GM18511 (cell line): ENCODE results near the gene TBX20.

Experiments
- ATAC-seq: cut with Tn5 transposase; IDR thresholded peaks from one replicate; pipeline ENCODE4 v1.9.1; 2021; ENCODE audit warnings: mild to moderate bottlenecking, moderate library complexity; ENCODE audit not compliant: unreplicated experiment

TBX20 gene, protein sequence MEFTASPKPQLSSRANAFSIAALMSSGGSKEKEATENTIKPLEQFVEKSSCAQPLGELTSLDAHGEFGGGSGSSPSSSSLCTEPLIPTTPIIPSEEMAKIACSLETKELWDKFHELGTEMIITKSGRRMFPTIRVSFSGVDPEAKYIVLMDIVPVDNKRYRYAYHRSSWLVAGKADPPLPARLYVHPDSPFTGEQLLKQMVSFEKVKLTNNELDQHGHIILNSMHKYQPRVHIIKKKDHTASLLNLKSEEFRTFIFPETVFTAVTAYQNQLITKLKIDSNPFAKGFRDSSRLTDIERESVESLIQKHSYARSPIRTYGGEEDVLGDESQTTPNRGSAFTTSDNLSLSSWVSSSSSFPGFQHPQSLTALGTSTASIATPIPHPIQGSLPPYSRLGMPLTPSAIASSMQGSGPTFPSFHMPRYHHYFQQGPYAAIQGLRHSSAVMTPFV

DNA sequence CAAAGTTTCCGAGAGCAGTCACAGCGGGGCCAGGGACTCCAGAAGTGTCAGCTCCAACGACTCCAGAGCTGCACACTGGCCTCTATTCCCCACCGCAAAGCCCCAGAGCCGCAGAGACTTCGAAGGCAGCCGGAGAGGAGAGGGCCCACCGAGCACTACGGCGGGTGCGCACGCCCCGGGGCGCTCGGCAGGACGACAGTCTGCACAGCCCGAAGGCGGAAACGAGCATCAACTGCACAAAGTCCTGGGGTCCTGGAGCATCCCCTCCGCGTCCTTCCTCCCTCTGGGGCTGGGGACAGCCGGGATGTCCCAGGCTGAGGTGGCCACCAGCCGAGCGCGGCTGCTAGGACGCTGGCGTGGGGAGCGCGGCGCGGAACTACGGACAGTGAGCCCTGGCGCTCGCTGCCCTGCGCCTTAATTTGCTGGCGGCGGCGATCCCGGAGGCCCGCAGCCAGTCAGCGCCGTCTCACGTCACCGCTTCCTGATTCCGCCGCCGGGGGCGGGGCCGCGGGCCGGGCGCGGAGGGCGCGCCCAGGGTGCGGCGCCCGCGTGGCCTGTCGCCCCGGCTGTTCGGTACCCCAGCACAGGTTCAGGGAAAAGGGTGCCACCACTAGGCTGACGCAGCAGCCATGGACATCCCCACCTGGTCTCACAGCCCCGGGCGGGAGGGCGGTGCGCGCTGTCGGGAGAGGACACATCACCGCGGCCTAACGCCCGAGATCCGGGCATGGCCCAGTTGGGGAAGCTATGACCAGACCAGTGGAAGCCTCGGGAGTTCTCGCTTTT lies at the start of gene TBX20:
Gene TBX20 (minus strand): TSS at position 391 of the 786 bp plus-strand sequence. CDS start 480 bp downstream, outside the sequence.
- peak; percentile 55 for ATAC-seq

DNA sequence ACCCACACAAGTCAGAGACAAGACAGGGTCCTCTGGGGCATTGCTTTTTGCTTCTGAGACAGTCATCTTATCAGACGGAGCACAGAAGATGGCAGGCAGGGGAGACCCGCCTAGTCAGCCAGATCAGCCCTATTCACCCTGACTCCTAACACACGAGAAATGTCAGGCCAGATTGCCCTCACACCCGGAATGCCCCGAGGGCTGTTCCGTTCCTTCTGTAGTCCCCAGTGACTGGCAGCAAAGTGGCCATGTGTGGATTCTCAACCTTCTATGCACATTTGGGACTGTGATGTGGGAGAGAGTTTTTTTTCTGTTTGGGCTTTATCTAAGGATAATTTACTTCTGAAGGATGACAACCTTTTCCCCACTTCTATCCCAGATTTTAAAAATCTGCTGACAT lies 35.5 kb upstream of the TBX20 start:
- no peak for ATAC-seq

DNA sequence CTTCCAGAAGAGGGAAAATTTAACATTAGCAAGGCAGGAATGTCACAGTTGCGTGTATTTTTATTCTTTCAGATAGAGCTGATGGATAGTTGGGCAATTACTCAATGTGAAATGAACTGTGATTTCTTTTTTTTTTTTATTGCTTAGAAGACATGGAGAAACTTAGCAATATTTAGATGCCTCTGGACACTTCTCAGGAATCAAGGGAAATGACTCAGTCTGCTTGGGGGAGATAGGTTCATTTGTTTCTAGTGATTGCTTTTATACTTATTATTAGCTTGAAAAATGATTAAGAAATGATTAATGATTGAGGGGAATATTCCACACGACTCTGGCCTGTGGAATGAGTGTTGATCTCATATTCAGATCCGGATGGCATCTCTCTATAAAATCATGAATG lies 33.1 kb upstream of the TBX20 start:
- no peak for ATAC-seq

DNA sequence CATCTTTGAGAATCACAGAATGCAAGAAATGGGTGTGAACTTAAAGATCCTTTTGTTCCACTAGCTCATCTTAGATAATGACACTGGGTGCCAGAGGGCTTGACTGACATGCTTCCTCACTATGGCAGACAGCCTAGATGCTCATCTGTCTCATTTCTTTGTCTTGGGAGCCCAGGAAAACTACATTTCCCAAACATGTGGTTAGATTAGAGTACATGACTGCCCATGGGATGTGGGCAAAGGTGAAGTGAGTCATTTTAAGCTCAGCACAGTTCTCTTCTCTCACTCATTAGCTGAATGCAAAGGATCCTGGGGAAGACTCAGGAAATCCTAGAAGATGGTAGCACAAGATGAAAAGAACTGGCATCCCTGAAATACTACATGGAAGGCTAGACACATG lies 32.5 kb upstream of the TBX20 start:
- no peak for ATAC-seq

DNA sequence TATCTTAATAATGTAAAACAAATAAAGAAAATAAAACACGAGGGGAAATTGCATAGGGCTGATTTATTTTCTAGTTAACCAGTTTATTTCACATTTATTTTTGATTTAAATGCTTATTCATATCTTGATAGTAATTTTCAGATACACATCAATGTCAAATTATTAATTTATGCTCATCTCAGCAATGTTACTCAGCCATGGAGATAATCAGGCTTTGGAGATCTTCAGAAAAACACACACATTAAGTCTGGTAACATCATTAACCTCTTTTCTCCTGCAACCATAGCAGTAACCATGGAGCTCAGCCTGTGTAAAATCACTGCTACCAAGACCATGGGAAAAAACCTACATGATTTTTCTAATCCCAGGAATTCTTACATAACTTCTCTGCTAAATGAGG lies 31.9 kb upstream of the TBX20 start:
- ATAC-seq = no peak

DNA sequence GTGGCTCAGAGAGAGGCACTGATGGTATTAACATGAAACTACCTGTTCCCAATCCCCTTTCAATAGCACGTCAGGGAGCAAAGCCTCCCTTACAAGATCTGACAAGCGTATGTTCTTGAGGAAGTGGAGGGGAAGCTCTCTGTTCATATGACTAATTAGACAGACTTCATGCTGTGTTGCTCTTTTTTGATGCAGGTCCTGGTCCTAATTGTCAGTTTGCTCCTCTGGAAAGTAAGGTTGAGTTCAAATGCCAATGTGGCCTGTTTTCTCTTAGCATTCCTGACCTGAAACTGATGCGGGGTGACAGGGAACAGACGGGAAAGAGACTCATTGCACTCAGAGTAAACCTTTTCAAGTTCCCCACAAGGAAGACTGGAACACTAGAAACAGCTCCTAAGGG lies 27.0 kb upstream of the TBX20 start:
- ATAC-seq = no peak

DNA sequence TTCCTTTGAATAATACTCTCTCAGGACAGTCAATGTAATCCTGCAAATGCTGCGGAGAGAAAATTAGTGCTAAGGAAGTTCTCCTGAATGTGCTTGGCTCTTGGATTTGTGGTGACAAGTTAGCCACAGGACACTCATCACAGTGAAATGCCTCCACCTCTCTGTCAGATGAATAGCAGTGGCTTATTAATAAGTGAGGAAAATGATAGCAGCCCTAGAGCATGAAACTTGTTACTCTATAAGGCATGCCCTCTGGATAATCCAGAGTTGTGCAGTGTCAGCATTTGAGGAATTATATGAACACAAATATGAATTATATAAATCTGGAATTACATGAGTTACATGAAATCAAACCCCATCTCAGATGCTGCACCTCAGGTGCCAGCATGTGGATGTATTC lies 23.5 kb upstream of the TBX20 start:
- no peak for ATAC-seq

DNA sequence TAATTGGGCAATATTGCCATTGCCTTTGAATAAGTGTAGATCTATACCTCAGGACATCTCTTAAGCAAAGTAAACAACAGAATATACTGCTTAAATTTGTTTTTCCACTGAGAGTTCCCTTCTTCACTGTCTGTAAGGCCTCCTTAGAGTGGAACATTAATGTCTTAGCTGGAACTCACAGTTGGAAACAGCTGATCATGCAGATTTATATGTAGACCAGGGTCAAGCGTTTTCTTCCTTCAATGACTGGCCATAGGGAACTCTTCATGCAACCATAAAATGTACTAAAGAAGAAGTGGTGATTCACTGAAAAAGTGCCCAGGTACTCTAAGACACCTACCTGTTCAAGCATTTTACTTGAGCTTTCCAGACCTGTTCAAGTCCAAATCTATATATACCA lies 18.3 kb upstream of the TBX20 start:
- no peak for ATAC-seq

DNA sequence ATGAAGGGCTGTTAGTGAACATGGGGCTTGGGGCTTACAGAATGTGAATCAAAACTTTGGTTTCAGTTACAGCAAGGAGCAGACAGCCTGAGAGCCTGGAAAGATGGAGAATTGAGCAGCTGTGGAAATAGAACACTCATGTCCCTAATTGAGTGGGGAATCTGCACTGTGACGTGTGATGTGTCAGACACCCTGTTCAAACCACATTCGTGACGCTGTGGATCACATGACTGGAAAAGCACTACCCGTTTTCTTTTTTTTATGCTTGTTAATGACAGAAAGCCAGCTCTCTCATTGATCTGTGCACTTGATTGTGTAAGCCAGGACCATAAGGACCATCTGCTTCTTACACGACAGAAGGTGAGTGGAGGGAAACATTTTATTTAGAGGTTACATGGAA lies 15.1 kb upstream of the TBX20 start:
- ATAC-seq = no peak

DNA sequence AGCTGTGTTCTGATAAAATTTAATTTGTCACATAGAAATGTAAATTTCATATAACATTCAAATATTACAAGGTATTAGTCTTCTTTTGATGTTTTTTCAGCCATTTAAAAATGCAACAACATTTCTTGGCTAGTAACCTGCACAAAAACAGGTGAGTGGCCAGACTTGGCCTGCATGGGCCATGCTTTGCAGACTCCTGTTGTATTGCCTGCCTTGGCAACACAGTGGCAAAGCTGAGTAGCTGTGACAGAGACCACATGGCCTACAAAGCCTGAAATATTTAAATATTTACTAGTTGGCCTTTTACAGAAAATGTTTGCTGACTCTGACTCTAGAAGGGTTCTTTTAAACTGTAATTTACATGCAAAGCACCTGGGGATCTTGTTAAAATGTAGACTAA lies 13.5 kb upstream of the TBX20 start:
- ATAC-seq = no peak

DNA sequence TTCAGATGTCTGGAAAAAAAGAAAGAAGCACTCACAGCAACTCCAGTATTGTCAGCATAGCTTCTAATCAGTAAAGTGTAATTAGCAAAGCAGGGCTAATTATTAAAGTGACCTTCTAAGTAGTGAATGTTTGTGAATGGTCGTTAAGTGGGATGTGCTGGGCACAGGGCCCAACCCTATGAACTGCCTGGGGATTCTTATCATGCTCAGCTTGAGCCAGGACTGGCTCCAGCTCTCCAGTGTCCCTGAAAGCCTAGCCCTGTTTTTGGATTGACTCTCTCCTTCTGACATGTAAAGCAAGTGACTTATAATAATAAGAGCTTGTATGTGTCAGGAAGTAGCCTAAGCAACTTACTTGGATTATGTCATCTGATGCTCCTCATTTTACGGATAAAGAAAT lies 9.5 kb upstream of the TBX20 start:
- ATAC-seq = no peak

DNA sequence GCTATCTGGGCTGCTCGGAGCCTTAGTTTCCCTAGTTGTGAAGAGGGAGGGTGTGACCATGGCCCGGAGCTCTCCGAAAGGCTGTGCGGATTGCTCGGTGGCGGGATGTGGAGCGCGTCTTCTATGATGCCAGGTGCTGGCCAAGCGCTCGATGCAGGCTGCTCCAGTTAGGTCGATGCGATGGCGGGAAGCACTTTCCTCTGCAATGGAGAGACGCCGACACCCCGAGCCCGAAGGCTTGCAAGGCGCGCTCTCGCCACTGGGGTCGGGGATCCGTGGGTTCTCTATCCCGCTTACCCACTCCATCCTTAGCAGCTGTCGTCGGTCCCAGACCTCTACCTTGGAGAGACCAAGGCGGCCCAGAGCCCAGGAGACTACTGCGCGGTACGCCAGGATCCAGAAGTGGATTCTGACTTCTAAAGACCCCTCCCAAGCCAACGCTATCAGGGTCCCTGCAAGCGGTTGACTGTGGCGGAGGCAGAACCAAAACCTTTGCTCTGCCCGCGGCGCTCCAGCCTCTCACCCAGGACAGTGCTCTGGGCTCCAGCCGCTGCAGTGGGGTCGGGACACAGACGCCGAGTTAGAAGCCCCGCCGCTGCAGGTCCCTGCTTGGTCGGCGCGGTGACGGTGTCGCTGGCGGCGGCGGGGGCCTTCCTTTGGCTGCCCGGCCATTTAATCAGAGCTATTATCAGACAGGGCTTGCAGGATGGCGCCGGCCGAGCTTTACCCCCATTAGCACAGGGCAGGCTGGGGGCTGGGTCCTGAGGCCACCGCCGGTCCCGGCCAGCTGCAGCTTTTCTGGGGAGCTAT lies 7.8 kb upstream of the TBX20 start:
- ATAC-seq = no peak

DNA sequence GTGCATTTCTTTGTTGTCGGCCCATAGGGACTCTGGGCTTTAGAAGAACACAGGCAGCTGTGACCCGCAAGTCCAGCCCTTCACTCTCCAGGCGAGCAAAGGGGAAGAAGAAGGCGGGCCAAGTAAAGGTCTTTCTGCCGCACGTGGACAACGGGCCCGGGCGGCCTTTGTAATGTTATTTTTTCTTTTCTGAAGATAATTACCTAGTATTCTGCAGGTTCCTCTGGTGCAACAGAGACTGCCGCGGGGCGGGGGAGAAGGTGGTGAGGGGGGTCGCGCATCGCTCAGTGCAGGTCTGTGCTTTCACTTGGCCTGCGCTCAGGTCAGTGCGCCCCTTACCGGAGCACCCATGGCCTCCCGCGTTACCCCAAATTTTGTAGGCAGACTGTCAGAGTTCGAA lies 7.1 kb upstream of the TBX20 start:
- ATAC-seq = no peak

DNA sequence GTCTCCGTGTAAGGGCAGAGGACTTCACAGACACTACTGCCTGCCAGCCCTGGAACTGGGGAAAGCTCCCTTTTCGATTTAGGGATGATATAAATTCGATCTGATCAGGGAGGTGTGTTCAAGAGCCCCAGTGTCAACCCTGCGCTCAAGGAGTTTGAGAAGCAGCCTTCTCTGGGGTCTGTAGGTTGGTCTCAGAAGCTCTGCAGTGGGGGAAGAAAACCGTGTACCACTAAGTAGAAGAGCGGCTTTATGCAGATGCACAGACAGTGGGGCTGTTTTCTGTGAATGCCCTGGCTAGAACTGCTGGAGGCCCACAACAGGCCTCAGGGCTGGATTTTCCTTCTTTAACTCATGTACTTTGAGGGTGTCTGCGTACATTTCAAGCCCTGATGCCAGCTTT lies 6.3 kb upstream of the TBX20 start:
- no peak for ATAC-seq

DNA sequence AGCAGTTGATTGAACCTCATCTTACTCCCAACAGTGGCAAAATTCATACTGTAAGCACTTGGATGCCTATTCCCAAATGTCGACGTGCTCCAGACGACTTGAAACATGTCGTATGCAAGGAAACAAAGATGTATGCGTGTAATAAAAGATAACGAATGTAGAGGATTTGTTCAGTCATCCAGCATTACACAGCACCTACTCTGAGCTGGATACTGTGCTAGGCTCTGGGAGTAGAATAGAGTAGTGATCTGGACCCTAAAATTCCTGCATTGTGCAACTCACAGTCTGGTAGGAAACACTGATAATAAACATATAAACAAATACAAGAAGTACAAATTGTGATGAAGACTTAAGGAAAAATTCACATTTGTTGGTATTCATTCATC lies 5.6 kb upstream of the TBX20 start:
- ATAC-seq = no peak

DNA sequence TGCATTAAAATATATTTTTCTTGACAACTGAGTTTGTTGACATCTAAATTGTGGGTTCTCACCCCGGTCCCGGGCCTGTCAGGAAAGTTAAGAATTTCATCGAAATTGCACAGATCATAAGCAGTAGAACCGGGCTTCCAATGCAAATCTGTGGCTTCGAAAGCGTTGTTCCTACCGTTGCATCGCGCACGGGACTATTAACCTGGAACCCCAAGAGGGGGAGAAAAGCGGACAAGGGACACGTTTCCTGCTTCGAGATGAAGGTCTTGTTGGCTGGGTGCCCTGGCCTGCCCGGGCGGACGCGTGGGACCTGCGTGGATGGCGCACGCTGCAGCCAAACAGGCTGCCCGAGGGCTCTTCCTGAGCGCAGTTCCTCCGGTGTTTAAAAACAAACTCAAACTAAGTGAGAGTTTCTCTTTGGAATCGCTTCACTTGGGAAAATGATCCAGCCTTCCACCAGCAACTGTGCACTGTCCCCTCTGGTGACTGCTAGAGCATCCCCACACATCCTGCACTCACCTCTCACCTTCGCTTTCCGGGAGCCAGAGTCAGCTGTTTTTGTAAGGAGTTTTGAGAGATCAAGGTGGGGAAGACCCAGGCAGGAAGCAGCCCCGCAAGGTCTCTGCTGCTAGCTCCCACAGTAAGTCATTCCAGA lies 5.1 kb upstream of the TBX20 start:
- ATAC-seq = no peak

DNA sequence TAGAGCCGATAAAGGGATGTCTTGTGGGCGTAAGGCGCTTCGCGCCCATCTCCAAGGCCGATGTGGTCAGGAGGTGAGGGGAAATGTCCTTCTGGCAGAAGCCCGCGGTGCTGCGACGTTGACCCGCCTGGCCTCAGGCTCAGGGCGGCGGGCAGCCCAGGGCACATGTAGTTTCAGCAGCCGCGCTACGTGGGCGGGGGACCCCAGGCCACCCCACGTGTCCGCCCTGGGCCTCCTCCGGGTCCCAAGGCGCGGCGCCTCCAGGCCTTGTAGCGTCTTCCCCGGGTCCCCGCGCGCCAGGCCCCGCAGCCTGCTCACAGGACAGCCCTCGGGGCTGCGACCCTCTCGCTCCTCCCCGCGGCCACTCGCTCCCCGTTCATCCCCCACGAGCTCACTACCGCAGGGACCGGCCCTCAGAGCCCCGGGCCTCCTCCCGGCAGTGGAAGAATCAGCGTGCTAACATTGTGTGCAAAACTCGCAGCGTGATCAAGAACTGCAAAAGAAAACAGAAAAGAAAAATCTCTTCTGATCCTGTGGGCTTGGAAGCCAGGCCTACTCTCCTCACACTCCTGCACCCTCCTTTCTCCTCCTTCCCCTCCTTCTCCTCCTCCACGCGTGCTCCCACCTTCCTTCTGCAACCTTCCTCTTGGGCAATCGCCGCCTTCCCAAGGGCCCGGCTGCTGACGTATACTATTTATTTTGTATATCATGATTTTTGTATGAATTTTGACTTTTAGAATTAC lies 4.4 kb upstream of the TBX20 start:
- no peak for ATAC-seq

DNA sequence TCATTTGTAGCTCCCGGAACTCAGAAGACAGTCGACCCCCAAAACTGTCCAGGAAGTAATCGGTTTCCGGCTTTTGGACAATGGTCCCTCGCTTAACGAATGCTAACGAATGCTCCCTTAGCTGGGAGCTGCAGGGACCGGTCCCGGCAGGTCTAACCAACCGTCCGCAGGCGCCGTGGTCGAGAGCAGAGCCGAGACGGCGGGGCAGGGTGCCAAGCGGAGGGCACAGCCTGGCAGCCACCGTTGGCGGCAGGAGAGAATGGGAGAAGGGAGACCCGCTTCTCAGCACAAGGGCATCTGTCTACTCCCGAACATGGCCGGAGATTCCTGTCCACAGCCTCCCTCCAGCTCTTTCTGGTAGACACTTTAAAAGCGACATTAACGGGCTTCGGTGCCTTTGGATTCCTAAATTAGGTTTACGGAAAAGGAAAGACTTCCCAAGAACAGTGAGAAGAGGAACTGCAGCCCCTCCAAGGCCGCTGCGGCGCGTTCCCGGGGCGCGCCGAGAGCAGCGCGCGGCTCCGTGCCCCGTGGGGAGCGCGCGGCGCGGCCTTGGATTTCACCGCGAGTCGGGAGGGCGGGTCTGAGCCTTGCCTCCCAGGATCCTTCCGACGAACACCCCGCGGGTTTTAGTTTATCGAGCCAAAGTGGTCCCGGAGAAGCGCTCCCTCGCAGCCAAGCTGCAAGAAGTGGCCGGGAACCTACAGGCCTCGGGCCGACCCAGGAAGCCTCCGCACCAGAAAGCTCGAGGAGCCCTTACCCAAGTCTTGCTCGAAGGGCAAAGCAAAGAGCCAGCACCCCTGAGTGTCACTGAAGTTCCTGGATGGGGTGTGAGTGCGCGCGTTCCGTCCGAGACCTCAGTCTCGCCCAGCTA lies 3.6 kb upstream of the TBX20 start:
- no peak for ATAC-seq
